GM12874 (cell line): ENCODE data around the gene CD40LG.

Experiments
- CTCF ChIP-seq: IDR thresholded peaks from 2 replicates; pipeline ENCODE4 v1.5.1; 2011; ENCODE audit warnings: low read depth, mild to moderate bottlenecking, control low read depth, low read length, moderate library complexity; ENCODE audit not compliant: insufficient read depth

The CD40LG gene

DNA sequence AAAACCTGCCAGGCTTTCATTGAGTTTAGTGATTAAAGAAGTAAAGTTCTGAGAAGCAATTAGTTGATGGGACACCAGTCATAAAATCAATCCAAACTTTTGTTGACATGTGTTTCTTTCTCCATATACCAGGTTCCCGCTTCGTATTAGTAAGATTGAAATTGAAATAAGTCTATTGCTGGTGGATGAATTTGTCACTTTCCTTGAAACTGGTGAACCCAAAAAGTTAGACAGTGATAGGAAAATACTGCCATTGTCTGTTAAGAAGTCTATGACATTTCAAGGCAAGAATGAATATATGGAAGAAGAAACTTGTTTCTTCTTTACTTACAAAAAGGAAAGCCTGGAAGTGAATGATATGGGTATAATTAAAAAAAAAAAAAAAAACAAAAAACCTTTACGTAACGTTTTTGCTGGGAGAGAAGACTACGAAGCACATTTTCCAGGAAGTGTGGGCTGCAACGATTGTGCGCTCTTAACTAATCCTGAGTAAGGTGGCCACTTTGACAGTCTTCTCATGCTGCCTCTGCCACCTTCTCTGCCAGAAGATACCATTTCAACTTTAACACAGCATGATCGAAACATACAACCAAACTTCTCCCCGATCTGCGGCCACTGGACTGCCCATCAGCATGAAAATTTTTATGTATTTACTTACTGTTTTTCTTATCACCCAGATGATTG is at the start of gene CD40LG:
CD40LG (plus strand) TSS at position 482 of the 684 bp plus-strand sequence; CDS start at position 573, 91 bp downstream.
- TF ChIP-seq CTCF, result no peak

- no peak for TF ChIP-seq CTCF
These were observed 49.3 kb upstream of the CD40LG start for GRCh38 chrX:136598631-136599030.

DNA sequence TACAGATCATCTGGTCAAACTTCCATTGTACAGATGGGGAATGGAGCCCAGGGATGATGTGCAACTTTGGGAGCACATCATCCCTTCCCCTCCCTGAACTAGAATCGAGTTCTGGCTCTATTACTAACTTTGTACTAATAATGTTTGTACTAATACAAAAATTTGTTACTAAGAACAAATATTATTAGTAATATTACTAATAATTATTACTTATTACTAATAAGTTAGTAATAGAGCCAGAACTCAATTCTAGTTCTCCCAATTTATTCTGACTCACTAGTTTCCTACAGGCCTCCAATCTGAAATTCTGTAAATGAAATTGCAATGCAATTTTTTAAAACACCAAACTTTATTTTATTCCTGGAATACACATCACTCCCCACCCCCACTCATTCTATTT is 47.9 kb upstream of the CD40LG start:
- no peak for TF ChIP-seq CTCF

DNA sequence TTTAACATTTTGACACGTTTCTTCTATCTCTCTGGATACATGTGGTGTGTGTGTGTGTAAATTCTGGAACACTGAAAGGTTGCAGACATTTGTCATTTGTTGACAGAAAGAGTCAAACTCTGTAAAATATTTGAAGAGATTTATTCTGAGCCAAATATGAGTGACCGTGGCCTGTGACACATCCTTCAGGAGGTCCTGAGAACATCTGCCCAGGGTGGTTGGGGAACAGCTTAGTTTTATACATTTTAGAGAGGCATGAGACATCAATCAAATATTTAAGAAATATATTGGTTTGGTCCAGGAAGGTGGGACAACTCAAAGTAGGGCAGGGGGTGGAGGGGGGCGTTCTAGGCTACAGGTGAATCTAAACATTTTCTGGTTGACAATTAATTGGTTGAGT is 40.7 kb upstream of the CD40LG start:
- no peak for TF ChIP-seq CTCF

GRCh38 chrX:136608295-136608933 is 39.5 kb upstream of the CD40LG start:
- peak; percentile 32 for TF ChIP-seq CTCF

GRCh38 chrX:136616987-136617685 is 30.8 kb upstream of the CD40LG start:
- no peak for TF ChIP-seq CTCF

- TF ChIP-seq CTCF, result no peak
These were observed 28.0 kb upstream of the CD40LG start for GRCh38 chrX:136619899-136620505.
